PC-9 (cell line): ENCODE data around the gene IFT88. TPM values are rescaled to one million over a fixed set of nuclear protein-coding genes. Genes with fewer than 3 reads are reported as not detected.

Experiments
- BruUV-seq: library from RNA; stranded (reverse); fragments of 400-500 nt; replicated peaks from 2 replicates; lab custom pipeline; 2021; lab: Mats Ljungman, UMichigan
- CTCF ChIA-PET: fragments of 300-600 bp; sonication (Branson Sonifier 250); formaldehyde crosslinking; loops from one replicate; lab custom pipeline; 2022; ENCODE audit warnings: antibody characterized with exemption; lab: Charles Lee
- POLR2A ChIA-PET: fragments of 300-600 bp; sonication (Branson Sonifier 250); formaldehyde crosslinking; loops from one replicate; lab custom pipeline; 2022; ENCODE audit warnings: antibody characterized with exemption; ENCODE audit not compliant: unreplicated experiment; lab: Charles Lee
- DNase-seq, 2 experiments: peaks; one replicate each; pipeline versions ENCODE4 v3.0.0 to v3.0.0-alpha.2; 2015 to 2022; ENCODE audit warnings: mixed read lengths in 1 of 2
- H2AFZ ChIP-seq: fragments of 200-600 bp; sonication (generic); 2 replicates; pipeline ENCODE4 v1.8.1; 2017; ENCODE audit warnings: antibody characterized with exemption
- H3F3A ChIP-seq: fragments of 200-600 bp; sonication (generic); 2 replicates; pipeline ENCODE4 v1.8.1; 2017; ENCODE audit warnings: antibody characterized with exemption, mild to moderate bottlenecking, low read depth; ENCODE audit not compliant: insufficient read depth
- H3K27ac ChIP-seq: fragments of 200-600 bp; sonication (generic); 2 replicates; pipeline ENCODE4 v1.6.1; 2016; ENCODE audit warnings: mixed run types
- H3K27me3 ChIP-seq: fragments of 200-600 bp; sonication (generic); 2 replicates; pipeline ENCODE4 v1.6.1; 2016; ENCODE audit warnings: low read depth, mixed run types; ENCODE audit not compliant: insufficient read depth
- H3K36me3 ChIP-seq: fragments of 200-600 bp; sonication (generic); 2 replicates; pipeline ENCODE4 v1.6.1; 2016; ENCODE audit warnings: low read depth, mixed run types
- H3K4me1 ChIP-seq: fragments of 200-600 bp; sonication (generic); replicated peaks from 2 replicates; pipeline ENCODE4 v1.6.1; 2016; ENCODE audit warnings: mixed run types; ENCODE audit not compliant: insufficient read depth
- H3K4me2 ChIP-seq: fragments of 200-600 bp; sonication (generic); 2 replicates; pipeline ENCODE4 v1.6.1; 2017; ENCODE audit warnings: mixed run types
- H3K4me3 ChIP-seq: fragments of 200-600 bp; sonication (generic); 2 replicates; pipeline ENCODE4 v1.6.1; 2016; ENCODE audit warnings: mixed run types
- H3K79me2 ChIP-seq: fragments of 200-600 bp; sonication (generic); 2 replicates; pipeline ENCODE4 v1.6.1; 2017; ENCODE audit warnings: low read depth, mixed run types
- H3K9me2 ChIP-seq: fragments of 200-600 bp; sonication (generic); 2 replicates; pipeline ENCODE4 v1.8.1; 2017; ENCODE audit warnings: mild to moderate bottlenecking; ENCODE audit not compliant: insufficient read depth
- H3K9me3 ChIP-seq: fragments of 200-600 bp; sonication (generic); 2 replicates; pipeline ENCODE4 v1.8.1; 2016; ENCODE audit warnings: low read depth; ENCODE audit not compliant: insufficient read depth
- H4K20me1 ChIP-seq: fragments of 200-600 bp; sonication (generic); 2 replicates; pipeline ENCODE4 v1.8.1; 2017; ENCODE audit not compliant: insufficient read depth
- CTCF ChIP-seq: fragments of 200-600 bp; sonication (generic); conservative IDR thresholded peaks from 2 replicates; pipeline ENCODE4 v1.6.1; 2017; ENCODE audit warnings: mixed run types, antibody characterized with exemption, mild to moderate bottlenecking, moderate library complexity
- EZH2 ChIP-seq: fragments of 200-600 bp; sonication (generic); IDR thresholded peaks from 2 replicates; pipeline ENCODE4 v1.8.0; 2017; ENCODE audit warnings: antibody characterized with exemption, low read depth
- intact Hi-C: fragments of 100-400 bp; cut with micrococcal nuclease; formaldehyde crosslinking; loops from one replicate; pipeline ENCODE4 v1.10.0; 2022; ENCODE audit not compliant: unreplicated experiment
- total RNA-seq: library from RNA; stranded (reverse); gene quantifications from 2 replicates; pipeline ENCODE4 v1.2.3, GENCODE V29; 2021

Gene IFT88
- total RNA-seq, 1 experiment from 2014 or later = 11.7 TPM

- TF ChIP-seq CTCF (no peak), EZH2 (no peak)
- Histone ChIP-seq H3K9me2 (peaks cover 5% of the 10 kb centered on the region; the same call in 1 of the 2 replicates), H3K4me2 (no peak overlapping the region), H3K79me2 (no peaks in the 10 kb centered on the region), H3K9me3 (no peaks in the 10 kb centered on the region), H3F3A (no peaks in the 10 kb centered on the region), H3K27ac (no peak overlapping the region), H3K27me3 (no peaks in the 10 kb centered on the region), H3K4me1 (no peaks in the 10 kb centered on the region), H4K20me1 (no peaks in the 10 kb centered on the region), H3K4me3 (no peak overlapping the region), H3K36me3 (no peaks in the 10 kb centered on the region), H2AFZ (no peak overlapping the region)
- intact Hi-C loops = no loop called here
- CTCF ChIA-PET = no interaction called here
- no peak for DNase-seq
- POLR2A ChIA-PET = no interaction called here
- BruUV-seq = no TSS peak
Measured at GRCh38 chr13:20647758-20648157, 80.8 kb downstream of the IFT88 start.

GRCh38 chr13:20652946-20653345 lies 86.0 kb downstream of the IFT88 start:
- ChIA-PET CTCF (no interaction called here), POLR2A (no interaction called here)

GRCh38 chr13:20654156-20654555 lies 87.2 kb downstream of the IFT88 start:
- Histone ChIP-seq H3K9me2 (peaks cover 5% of the 10 kb centered on the region), H3K27ac (no peak overlapping the region), H3K4me2 (no peak overlapping the region), H3K4me1 (no peaks in the 10 kb centered on the region), H4K20me1 (no peaks in the 10 kb centered on the region), H3F3A (no peaks in the 10 kb centered on the region), H3K36me3 (no peaks in the 10 kb centered on the region), H3K4me3 (no peak overlapping the region), H3K79me2 (no peaks in the 10 kb centered on the region), H3K27me3 (no peaks in the 10 kb centered on the region), H3K9me3 (no peaks in the 10 kb centered on the region), H2AFZ (no peak overlapping the region)
- TF ChIP-seq CTCF = no peak
- no peak for TF ChIP-seq EZH2
- DNase-seq = no peak
- intact Hi-C loops = no loop called here
- no TSS peak for BruUV-seq
- POLR2A ChIA-PET = no interaction called here
- CTCF ChIA-PET = no interaction called here

More at GRCh38 chr13:20652946-20653345, 86.0 kb downstream of the IFT88 start:
- intact Hi-C loops = no loop called here
- Histone ChIP-seq H3K4me3 (no peak overlapping the region), H3K36me3 (no peaks in the 10 kb centered on the region), H4K20me1 (no peaks in the 10 kb centered on the region), H3K4me1 (no peaks in the 10 kb centered on the region), H3K9me3 (no peaks in the 10 kb centered on the region), H3K27ac (no peak overlapping the region), H3F3A (no peaks in the 10 kb centered on the region), H2AFZ (no peak overlapping the region), H3K79me2 (no peaks in the 10 kb centered on the region), H3K4me2 (no peak overlapping the region), H3K27me3 (no peaks in the 10 kb centered on the region), H3K9me2 (peaks cover 5% of the 10 kb centered on the region)
- BruUV-seq = no TSS peak
- no peak for DNase-seq
- no peak for TF ChIP-seq EZH2
- TF ChIP-seq CTCF = no peak
